Retina (tissue), 1 donor: ENCODE measurements around the gene RMND1.
A peak's percentile ranks its signal among the peaks of the same experiment; 100 is the strongest.
"Not testable (repeated sequence)": the region's sequence is repeated elsewhere in the genome, so short reads cannot be mapped to it uniquely, and the experiment has no call there.

Experiments used
- DNase-seq: peaks from one replicate; pipeline ENCODE4 v3.0.0-alpha.2; 2016

The RMND1 gene, protein sequence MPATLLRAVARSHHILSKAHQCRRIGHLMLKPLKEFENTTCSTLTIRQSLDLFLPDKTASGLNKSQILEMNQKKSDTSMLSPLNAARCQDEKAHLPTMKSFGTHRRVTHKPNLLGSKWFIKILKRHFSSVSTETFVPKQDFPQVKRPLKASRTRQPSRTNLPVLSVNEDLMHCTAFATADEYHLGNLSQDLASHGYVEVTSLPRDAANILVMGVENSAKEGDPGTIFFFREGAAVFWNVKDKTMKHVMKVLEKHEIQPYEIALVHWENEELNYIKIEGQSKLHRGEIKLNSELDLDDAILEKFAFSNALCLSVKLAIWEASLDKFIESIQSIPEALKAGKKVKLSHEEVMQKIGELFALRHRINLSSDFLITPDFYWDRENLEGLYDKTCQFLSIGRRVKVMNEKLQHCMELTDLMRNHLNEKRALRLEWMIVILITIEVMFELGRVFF

GRCh38 chr6:151451950-151452749 is at the start of gene RMND1:
Gene RMND1, minus strand, starts transcription at chr6:151452126. Its CDS starts 6,315 bp downstream, at chr6:151445811.
- DNase-seq, result peak; percentile 99

DNA sequence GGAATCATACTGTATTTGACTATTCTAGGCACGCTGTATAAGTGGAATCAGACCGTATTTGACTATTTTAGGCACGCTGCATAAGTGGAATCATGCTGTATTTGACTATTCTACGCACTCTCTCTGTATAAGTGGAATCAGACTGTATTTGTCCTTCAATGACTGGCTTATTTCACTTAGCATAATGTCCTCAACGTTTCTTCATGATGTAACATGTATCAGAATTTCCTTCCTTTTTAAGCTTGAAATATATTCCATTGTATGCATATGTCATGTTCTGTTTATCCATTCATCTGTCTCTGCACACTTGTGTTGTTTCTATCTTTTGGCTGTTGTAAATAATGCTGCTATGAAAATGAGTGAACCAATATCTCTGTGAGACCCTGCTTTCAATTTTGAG is 47.6 kb upstream of the RMND1 start:
- no peak for DNase-seq

- DNase-seq, result no peak
Measured at GRCh38 chr6:151498327-151498726, 46.4 kb upstream of the RMND1 start.

GRCh38 chr6:151497905-151498304 is 46.0 kb upstream of the RMND1 start:
- no peak for DNase-seq

DNA sequence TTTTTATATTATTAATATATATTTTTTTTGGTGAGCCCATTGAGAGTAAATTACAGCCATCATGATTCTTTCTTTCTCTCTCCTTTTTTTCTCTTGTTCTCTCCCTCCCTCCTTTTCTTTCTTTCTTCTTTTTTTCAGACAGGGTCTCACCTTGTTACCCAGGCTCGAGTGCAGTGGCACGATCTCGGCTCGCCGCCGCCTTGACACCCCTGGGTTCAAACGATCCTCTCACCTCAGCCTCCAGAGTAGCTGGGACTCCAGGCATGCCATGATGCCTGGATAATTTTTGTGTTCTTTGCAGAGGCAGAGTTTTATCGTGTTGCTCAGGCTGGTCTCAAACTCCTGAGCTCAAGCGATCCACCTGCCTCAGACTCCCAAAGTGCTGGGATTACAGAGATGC is 43.5 kb upstream of the RMND1 start:
- no peak for DNase-seq

- DNase-seq, result no peak
Measured at GRCh38 chr6:151494936-151495320, 43.0 kb upstream of the RMND1 start.

- peak; percentile 83 for DNase-seq
Measured at GRCh38 chr6:151494235-151494935, 42.5 kb upstream of the RMND1 start.

DNA sequence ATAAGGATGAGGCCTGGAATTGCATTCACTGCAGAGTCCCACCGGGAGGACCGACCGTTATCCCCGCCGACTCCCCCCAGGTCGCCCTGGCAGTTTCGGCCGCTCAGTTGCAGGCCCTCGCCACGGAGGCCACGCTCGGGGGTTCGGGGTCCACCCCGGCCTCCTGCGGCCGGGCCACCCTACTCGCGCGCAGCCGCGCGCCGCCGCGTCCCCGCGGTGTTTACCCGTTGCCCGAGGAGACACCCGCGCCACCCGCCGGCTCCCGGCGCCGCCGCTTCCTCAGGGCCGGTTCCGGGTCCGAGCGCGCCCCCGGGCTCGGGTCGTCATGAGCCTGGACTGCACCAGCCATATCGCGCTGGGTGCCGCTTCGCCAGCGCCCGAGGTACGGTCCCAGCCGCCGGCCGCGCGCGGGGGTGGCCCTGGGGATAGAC is 41.9 kb upstream of the RMND1 start, which contains the start of gene CCDC170:
Gene CCDC170, plus strand, starts transcription at position 214 of the 431 bp plus-strand sequence. Its CDS starts 112 bp downstream, at position 326.
- peak; percentile 88 for DNase-seq

DNA sequence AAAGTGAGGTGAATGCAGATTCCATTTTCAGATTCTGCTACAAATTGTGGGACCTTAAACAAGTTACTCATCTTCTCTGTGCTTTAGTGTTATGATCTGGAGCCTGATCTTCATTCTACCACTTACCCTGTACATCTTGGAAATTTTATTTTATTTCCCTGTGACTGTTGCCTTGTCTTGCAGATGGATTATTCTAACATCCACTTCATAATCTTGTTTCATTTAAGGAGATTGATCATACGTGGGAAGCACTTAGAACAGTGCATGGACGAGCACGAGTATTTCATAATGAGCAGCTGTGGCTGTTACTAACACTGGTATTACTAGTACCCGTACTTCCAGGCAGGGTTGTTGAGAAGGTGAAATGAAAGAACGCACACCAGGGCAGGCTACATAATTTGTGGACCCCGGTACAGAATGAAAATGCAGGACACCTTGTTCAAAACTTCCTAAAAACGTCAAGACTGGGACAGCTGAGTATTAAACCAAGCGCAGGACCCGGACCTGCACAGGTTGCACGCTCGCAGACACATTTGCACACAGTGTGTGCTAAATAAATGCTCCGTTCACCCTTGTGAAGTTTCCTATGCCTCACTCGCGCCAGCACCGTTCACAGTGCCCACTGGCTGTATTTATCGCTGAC is 41.4 kb upstream of the RMND1 start:
- no peak for DNase-seq

DNA sequence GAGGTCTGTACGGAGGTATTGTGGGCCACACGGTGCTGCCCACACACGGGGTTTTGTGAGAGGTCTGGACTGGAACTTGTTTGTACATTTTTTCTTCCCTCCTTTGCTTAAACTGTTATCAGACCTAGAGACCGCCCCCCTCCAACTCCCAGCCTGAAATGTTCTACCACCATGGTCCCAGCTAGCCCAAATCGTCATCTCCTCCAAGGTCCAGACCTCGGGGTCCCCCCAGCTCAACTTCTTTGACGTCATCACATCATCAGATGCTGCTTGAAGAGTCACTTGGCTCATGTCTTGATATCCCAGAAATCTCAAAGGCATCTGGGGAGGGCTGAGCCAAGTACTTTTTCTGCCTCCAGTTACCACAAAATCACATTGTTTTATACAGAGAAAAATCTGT is 39.1 kb upstream of the RMND1 start:
- DNase-seq, result no peak

- no peak for DNase-seq
Measured at GRCh38 chr6:151488226-151488625, 36.3 kb upstream of the RMND1 start.

DNA sequence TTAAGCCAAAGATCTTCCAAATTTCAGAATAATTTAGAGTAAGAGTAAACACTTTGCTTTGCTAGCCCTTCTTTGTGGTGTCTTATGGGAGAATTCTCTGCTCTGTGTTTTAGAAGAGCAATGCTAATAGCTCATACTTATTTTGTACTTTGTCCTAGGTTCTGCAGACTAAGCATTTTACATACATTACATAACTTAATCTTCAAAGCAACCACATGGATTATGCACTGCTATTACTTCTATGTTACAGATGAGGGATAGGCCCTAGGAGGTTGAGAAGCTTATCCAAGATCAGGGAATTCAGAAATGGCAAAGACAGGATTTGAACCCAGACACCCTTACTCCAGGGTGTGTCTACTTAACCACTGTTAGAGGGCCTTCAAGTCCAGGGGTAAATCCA is 32.1 kb upstream of the RMND1 start:
- no peak for DNase-seq

- DNase-seq, result no peak
Measured at GRCh38 chr6:151482290-151482689, 30.4 kb upstream of the RMND1 start.

DNA sequence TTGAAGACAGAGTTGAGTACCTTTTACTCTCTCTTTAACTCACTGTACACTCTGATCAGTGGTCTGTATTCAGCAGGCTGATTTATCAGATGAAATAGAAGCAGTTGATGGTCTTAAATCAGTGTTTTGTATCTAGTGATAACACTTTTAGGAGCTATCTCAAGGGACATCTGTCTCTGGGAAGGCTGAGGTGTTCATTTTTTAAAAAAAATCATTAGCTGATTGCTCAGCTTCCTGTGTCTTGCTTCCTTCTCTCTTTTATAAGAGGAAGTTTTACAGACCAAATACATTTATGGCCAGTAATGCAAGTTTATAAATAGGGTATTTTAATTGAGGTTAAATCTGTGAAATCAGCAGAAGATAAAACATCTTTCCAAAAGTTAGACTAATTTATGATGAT is 29.9 kb upstream of the RMND1 start:
- no peak for DNase-seq

- DNase-seq, result no peak
Measured at GRCh38 chr6:151478670-151479069, 26.7 kb upstream of the RMND1 start.

DNA sequence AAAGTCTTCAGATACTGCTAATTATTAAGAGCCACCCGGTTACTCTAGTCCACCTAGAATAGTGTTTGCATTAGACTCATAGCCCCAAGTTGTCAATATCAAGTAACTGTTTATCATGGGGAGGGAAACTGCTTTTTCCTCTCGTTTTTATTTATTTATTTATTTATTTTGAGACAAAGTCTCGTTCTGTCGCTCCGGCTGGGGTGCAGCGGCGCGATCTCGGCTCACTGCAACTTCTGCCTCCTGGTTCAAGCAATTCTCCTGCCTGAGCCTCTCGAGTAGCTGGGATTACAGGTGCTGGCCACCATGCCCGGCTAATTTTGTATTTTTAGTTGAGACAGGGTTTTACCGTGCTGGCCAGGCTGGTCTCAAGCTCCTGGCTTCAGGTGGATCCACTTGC is 25.8 kb upstream of the RMND1 start:
- DNase-seq, result no peak

GRCh38 chr6:151475653-151476523 is 24.0 kb upstream of the RMND1 start:
- peak; percentile 62 for DNase-seq

DNA sequence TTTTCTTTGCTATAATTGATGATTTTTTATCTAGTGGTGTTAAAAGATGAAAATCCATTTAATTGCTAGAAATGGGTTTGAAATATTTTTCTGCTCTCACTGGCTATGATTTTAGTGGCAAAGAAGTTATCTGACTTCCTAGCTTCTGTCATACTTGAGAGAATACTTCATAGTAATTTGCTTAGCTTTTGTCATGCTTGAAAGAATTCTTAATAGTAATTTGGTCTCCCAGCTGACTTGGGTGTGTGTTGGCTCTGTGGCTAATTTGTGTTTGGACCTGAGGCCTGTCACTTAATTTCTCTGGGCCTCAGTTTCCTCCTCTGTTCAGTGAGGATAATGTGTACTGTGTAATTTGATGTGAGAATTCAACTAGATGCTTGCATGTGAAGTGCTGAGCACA is 12.8 kb upstream of the RMND1 start:
- DNase-seq, result no peak

DNA sequence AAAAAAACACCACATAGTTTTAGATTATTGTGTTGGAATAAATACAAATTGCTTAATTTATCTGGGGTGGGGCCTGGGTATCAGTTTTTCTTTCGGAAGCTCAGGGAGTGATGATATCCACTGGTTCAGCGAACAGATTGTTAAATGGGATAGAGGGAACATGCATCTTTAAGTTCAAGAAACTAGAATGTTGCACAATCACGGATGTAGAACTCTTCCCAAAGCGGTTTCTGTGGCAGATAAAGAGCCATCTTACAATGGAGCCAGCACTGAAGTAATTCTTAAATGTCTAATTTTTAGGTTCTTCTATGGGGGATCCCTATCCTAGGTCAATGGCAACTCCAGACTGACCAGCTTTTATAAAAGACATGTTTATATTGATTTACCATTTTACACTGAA is 9.7 kb upstream of the RMND1 start:
- DNase-seq, result no peak

DNA sequence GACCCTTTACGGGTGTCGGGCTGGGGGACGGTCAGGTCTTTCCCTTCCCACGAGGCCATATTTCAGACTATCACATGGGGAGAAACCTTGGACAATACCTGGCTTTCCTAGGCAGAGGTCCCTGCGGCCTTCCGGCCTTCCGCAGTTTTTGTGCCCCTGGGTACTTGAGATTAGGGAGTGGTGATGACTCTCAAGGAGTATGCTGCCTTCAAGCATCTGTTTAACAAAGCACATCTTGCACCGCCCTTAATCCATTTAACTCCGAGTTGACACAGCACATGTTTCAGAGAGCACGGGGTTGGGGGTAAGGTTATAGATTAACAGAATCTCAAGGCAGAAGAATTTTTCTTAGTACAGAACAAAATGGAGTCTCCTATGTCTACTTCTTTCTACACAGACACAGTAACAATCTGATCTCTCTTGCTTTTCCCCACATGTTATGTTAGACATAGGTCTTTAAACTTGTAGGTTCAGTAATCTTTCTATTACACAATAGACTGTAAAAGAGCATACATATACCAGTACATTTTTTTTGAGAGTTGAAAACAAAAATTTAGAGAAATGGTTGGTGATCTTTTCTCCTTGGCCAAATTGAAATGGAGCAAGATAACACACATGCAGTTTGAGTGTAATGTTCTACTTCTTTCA is 3.9 kb upstream of the RMND1 start:
- DNase-seq, result not testable (repeated sequence)

DNA sequence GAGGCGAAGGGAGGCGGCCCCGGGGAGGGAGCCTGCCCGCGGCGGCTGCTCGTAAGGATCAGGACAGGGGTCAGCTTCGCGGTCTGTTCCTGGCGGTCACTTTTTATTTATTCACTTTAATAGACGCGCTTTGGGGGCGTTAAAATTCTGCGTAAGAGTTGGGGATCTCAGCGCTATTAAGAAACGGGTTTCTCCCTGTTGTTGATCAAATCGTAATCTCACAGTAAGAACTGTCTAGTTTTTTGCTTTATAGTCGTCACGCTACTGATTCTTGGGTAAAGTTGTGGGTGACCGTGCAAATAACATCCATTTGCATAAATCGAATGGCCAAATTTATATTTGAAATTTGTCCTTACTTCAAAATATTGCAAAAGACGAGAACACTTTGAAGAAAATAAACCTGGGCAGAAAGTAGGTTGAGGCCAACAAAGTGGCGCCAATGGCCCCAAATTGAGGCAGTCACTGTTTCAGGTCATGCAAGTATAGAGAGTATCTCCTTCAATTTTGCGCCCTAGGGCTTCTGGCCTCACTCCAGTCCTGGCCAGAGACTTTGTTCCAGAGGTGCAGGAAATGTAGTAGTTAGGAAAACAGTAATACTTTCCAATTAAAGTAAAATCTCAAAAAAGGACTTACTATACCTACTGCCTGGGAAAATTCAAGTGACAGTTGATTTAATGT is 963 bp upstream of the RMND1 start:
- no peak for DNase-seq
